ENCODE measurements around the gene SLC39A9.

DNA sequence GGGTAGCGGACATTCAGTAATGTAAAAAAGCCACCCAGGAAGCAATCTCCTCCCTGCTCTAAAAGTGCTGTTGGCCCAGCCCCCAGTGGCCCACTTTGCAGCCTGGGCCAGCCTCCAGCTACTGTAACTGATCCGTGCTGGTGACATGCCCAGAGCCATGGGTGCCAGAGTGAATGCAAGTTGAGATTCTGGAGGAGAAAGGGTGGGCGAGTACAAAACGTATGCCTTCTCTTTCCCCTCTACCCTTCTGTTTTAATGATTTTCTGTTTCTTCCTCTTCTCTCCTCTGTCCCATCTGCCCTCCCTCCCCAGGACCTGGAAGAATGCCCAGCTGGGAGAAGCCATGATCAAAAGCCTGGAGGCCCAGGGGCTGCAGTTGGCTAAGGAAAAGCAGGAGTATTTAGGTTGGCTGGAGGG, 102.9 kb downstream of the SLC39A9 start:
- TF ChIP-seq SUZ12 (IDR thresholded peaks at IDR 0.05) (no peak), FOXA1 (IDR thresholded peaks at IDR 0.05) (no peak)
